Neural progenitor cell (in vitro differentiated cells): Measurements from ENCODE around the gene RNF11.

Experiments used
- EZH2 ChIP-seq: fragments of 200-600 bp; sonication (generic); IDR thresholded peaks from 2 replicates; pipeline ENCODE4 v1.6.1; 2017; ENCODE audit warnings: antibody characterized with exemption, mild to moderate bottlenecking, moderate library complexity
- EZH2phosphoT487 ChIP-seq: fragments of 200-600 bp; sonication (generic); IDR thresholded peaks from 2 replicates; pipeline ENCODE4 v1.6.1; 2017; ENCODE audit warnings: antibody characterized with exemption

DNA sequence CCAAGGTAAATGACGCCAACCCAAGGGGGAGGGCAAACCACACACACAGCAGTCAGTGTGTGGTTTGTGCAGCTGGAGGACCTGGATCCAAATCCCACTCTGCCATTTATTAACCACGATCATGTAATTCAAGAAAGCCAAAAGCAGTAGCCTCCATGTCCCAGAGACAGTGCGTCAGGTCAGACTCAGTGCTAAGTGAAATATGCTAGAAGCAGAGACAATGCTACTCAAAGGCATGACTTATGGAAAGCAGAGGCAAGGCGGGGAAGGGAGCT, 80.7 kb downstream of the RNF11 start:
- TF ChIP-seq EZH2phosphoT487: no peak
- no peak for TF ChIP-seq EZH2
